GM23248 (cell line): ENCODE data around the gene S100A12. TPM values are rescaled to one million over a fixed set of nuclear protein-coding genes. Genes with fewer than 3 reads are reported as not detected.

Experiments used
- DNase-seq: peaks from one replicate; pipeline ENCODE4 v3.0.0-alpha.2; 2015
- H2AFZ ChIP-seq: fragments of 200-600 bp; sonication (generic); 2 replicates; pipeline ENCODE4 v1.6.1; 2016; ENCODE audit warnings: antibody characterized with exemption
- H3F3A ChIP-seq: fragments of 200-600 bp; sonication (generic); 2 replicates; pipeline ENCODE4 v1.6.1; 2016; ENCODE audit warnings: mild to moderate bottlenecking, antibody characterized with exemption, mixed run types; ENCODE audit not compliant: insufficient read depth
- H3K27ac ChIP-seq: fragments of 200-600 bp; sonication (generic); 2 replicates; pipeline ENCODE4 v1.5.1; 2016; ENCODE audit warnings: mild to moderate bottlenecking
- H3K27me3 ChIP-seq: fragments of 200-600 bp; sonication (generic); replicated peaks from 2 replicates; pipeline ENCODE4 v1.6.1; 2016; ENCODE audit warnings: mild to moderate bottlenecking; ENCODE audit not compliant: insufficient read depth
- H3K36me3 ChIP-seq: fragments of 200-600 bp; sonication (generic); 2 replicates; pipeline ENCODE4 v1.6.1; 2016; ENCODE audit warnings: low read depth, mild to moderate bottlenecking
- H3K4me1 ChIP-seq: fragments of 200-600 bp; sonication (generic); 2 replicates; pipeline ENCODE4 v1.6.1; 2016; ENCODE audit warnings: mild to moderate bottlenecking; ENCODE audit not compliant: insufficient read depth
- H3K4me2 ChIP-seq: fragments of 200-600 bp; sonication (generic); one replicate; pipeline ENCODE4 v1.6.1; 2016; ENCODE audit warnings: mild to moderate bottlenecking; ENCODE audit not compliant: unreplicated experiment
- H3K4me3 ChIP-seq: fragments of 200-600 bp; sonication (generic); 2 replicates; pipeline ENCODE4 v1.5.1; 2016; ENCODE audit warnings: mild to moderate bottlenecking
- H3K79me2 ChIP-seq: fragments of 200-600 bp; sonication (generic); 2 replicates; pipeline ENCODE4 v1.6.1; 2016; ENCODE audit warnings: mild to moderate bottlenecking; ENCODE audit not compliant: insufficient read depth
- H3K9ac ChIP-seq: fragments of 200-600 bp; sonication (generic); 2 replicates; pipeline ENCODE4 v1.6.1; 2016; ENCODE audit warnings: mild to moderate bottlenecking
- H3K9me2 ChIP-seq: fragments of 200-600 bp; sonication (generic); 2 replicates; pipeline ENCODE4 v1.6.1; 2016; ENCODE audit warnings: mixed run types, mild to moderate bottlenecking, moderate library complexity; ENCODE audit not compliant: insufficient read depth
- H3K9me3 ChIP-seq: fragments of 200-600 bp; sonication (generic); one replicate; pipeline ENCODE4 v1.6.1; 2017; ENCODE audit warnings: low read depth
- H4K20me1 ChIP-seq: fragments of 200-600 bp; sonication (generic); 2 replicates; pipeline ENCODE4 v1.6.0; 2016; ENCODE audit not compliant: insufficient read depth
- EZH2 ChIP-seq: fragments of 200-600 bp; sonication (generic); IDR thresholded peaks from 2 replicates; pipeline ENCODE4 v1.6.1; 2018; ENCODE audit warnings: antibody characterized with exemption, mild to moderate bottlenecking; ENCODE audit not compliant: insufficient read depth, poor library complexity, severe bottlenecking
- EZH2phosphoT487 ChIP-seq: fragments of 200-600 bp; sonication (generic); IDR thresholded peaks from 2 replicates; pipeline ENCODE4 v1.6.1; 2018; ENCODE audit warnings: antibody characterized with exemption, moderate library complexity, mild to moderate bottlenecking, low read depth; ENCODE audit not compliant: insufficient read depth
- WGBS, 2 experiments: methylation state at CpG; one replicate each; pipeline ENCODE4 v1.1.6; 2015 to 2017; ENCODE audit warnings: low lambda C conversion rate in 2 of 2, low coverage in 1 of 2; ENCODE audit errors: missing lambda C conversion rate in 2 of 2; 5-methylcytosine and 5-hydroxymethylcytosine counted together
- in situ Hi-C: fragments of 300-500 bp; cut with MboI; formaldehyde crosslinking; loops from 2 replicates; pipeline ENCODE4 v1.15.0; 2020
- polyA plus RNA-seq: library from polyadenylated mRNA; unstranded; fragments of >200 nt; fragmentation: Nextera tagmentation; extraction: Ambion mirVana; gene quantifications from 2 replicates; pipeline ENCODE4 v1.2.1, GENCODE V29; 2016
- total RNA-seq: library from RNA; depleted of rRNA; stranded (reverse); fragments of >200 nt; shearing (Covaris generic); gene quantifications from 2 replicates; pipeline ENCODE4 v1.2.3, GENCODE V29; 2014

S100A12 gene
- total and polyA plus RNA-seq, 2 experiments from 2014 or later = not detected

DNA sequence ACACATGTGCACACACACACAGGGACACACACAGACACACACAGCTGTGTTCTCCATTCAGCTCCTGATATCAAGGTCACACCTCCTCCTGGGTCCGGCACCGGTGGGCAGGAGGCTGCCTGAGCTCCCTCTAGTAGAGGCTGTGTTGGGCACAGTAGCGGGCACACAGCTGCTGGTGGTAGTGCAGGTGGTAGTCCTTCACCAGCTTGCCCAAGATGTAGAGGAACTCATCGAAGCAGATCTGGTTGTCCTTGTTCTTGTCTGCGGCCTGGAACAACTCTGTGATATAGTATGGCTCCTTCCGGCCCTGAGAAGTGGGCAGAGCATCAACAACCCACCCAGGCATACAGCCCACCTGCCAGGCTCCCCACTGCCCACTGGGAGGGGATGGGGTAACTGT, 21.0 kb upstream of the S100A12 start:
- no peak for DNase-seq
- H3K27ac ChIP-seq = no peak overlapping the region
- H4K20me1 ChIP-seq = no peaks in the 10 kb centered on the region
- H3K9me3 ChIP-seq = no peaks in the 10 kb centered on the region
- no peak overlapping the region for H3K4me2 ChIP-seq
- no peaks in the 10 kb centered on the region for H3F3A ChIP-seq
- peaks cover 17% of the 10 kb centered on the region for H3K27me3 ChIP-seq
- no peaks in the 10 kb centered on the region for H3K79me2 ChIP-seq
- H3K36me3 ChIP-seq = no peaks in the 10 kb centered on the region
- H3K4me3 ChIP-seq = no peak overlapping the region
- no peaks in the 10 kb centered on the region for H3K9me2 ChIP-seq
- H3K4me1 ChIP-seq = no peaks in the 10 kb centered on the region
- H2AFZ ChIP-seq = no peak overlapping the region
- no peak overlapping the region for H3K9ac ChIP-seq
- WGBS, 2 experiments = 42 to 53% methylated on average over 6 of the region's 6 CpGs
- TF ChIP-seq EZH2 (no peak), EZH2phosphoT487 (no peak)
- in situ Hi-C loops = no loop called here

DNA sequence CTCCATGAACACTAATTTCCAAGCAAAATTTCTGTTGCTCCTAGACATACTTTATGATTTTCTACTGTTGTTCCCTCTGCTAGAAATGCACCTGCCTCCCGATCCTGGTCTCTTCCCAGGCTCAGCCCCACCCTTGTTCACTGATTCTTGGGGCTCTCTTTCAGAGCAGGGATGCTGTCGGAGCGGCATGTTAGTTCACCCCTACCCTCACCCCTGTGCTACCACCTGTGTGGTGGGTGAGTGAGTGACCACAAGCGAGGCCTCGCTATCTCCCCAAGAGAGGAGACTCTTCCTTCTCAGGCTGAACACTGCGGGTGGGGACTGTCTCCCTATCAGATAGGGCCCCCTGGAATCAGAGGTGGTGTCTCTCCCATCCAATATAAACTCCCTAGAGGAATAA, 20.4 kb upstream of the S100A12 start:
- WGBS, 2 experiments = 56 to 67% methylated on average over 6 of the region's 6 CpGs
- DNase-seq = no peak
- Histone ChIP-seq H3K9ac (no peak overlapping the region), H3K4me3 (no peak overlapping the region), H2AFZ (no peak overlapping the region), H4K20me1 (no peaks in the 10 kb centered on the region), H3K79me2 (no peaks in the 10 kb centered on the region), H3K9me3 (no peaks in the 10 kb centered on the region), H3K9me2 (no peaks in the 10 kb centered on the region), H3K36me3 (no peaks in the 10 kb centered on the region), H3K4me2 (no peak overlapping the region), H3K4me1 (no peaks in the 10 kb centered on the region), H3K27ac (no peak overlapping the region), H3F3A (no peaks in the 10 kb centered on the region), H3K27me3 (peaks cover 23% of the 10 kb centered on the region)
- TF ChIP-seq EZH2 (no peak), EZH2phosphoT487 (no peak)
- in situ Hi-C loops = no loop called here

DNA sequence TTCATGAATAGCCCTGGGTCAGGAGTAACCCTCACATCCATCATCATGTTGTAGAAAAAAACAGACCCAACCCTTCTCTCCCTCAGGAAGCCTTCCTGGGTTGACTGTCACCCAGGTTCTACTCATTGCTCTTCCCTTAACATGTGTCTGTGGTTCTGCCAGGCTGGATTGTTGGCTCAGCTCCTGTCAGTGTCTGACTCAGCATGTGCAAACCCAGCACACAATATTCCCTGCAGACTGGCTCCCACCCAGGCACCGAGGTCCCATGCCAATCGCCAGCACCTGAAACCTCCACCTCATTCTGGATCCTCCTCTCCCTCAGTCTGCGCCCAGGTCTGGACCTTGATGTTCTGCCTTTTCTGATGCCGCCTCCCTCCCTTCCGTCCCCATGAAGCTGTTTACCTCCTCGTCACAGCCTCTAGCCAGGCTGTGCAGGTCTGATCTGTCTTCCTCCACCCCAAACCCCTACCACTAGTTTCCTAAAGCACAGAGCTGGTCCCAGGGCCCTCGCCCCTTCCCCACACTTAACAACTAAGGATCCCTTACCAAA, 19.8 kb upstream of the S100A12 start:
- Histone ChIP-seq H3F3A (no peaks in the 10 kb centered on the region), H3K9me3 (no peaks in the 10 kb centered on the region), H3K9me2 (no peaks in the 10 kb centered on the region), H3K4me1 (no peaks in the 10 kb centered on the region), H3K4me3 (no peak overlapping the region), H3K36me3 (no peaks in the 10 kb centered on the region), H3K27ac (no peak overlapping the region), H3K9ac (no peak overlapping the region), H3K79me2 (no peaks in the 10 kb centered on the region), H4K20me1 (no peaks in the 10 kb centered on the region), H2AFZ (no peak overlapping the region), H3K27me3 (peaks cover 23% of the 10 kb centered on the region), H3K4me2 (no peak overlapping the region)
- TF ChIP-seq EZH2 = no peak
- TF ChIP-seq EZH2phosphoT487 = no peak
- 55 to 67% methylated on average over 7 of the region's 7 CpGs for WGBS, 2 experiments
- DNase-seq = peak; percentile 37
- in situ Hi-C loops = no loop called here

DNA sequence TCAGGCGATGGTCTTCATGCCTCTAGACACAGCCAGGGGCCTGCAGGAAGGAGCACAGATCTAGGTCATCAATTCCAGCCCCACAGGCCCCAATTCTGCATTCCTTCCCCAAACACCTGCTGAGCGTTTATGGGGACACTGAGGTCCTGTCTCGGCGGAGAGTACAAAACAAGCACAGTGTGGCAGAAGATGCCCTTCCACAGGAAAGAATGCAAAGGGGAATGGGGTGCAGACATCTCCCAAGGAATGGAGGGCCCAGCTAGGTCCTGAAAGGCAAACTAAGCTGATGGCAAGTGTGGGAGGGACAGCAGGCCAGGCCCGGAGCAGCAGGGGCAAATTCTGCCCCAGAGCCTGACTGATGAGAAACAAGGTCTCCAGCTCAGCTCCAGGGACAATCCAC, 19.0 kb upstream of the S100A12 start:
- no peaks in the 10 kb centered on the region for H3K36me3 ChIP-seq
- H3K4me2 ChIP-seq = no peak overlapping the region
- in situ Hi-C loops = no loop called here
- H3K4me3 ChIP-seq = no peak overlapping the region
- no peaks in the 10 kb centered on the region for H3F3A ChIP-seq
- DNase-seq = no peak
- 55 to 56% methylated on average over 5 of the region's 5 CpGs for WGBS, 2 experiments
- H3K79me2 ChIP-seq = no peaks in the 10 kb centered on the region
- H3K9me2 ChIP-seq = no peaks in the 10 kb centered on the region
- no peak overlapping the region for H3K27ac ChIP-seq
- H3K9ac ChIP-seq = no peak overlapping the region
- H3K27me3 ChIP-seq = peaks cover 24% of the 10 kb centered on the region
- H3K4me1 ChIP-seq = no peaks in the 10 kb centered on the region
- TF ChIP-seq EZH2 (no peak), EZH2phosphoT487 (no peak)
- no peak overlapping the region for H2AFZ ChIP-seq
- H4K20me1 ChIP-seq = no peaks in the 10 kb centered on the region
- no peaks in the 10 kb centered on the region for H3K9me3 ChIP-seq

DNA sequence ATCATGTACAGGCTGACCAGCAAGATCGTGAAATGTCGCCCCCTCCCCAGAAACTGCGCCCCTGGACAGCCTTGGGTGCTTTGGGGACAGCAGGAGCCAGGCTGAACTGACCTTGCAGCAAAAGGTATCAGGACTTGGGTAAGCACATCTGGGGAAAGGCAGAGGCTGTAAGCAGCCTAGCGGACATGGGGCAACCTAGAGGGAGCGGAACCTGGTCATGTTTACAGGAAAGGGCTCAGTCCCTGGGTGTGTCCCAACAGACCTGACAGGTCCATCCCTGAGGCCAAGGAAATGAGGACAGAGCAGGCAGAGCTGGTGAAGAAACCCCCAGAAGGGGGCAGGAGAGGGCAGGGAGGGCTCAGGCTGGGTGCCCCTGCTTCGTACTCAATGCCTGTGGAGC, 18.5 kb upstream of the S100A12 start:
- in situ Hi-C loops = no loop called here

More for the DNA sequence above, 18.5 kb upstream of the S100A12 start:
- Histone ChIP-seq H3F3A (no peaks in the 10 kb centered on the region), H3K9me3 (no peaks in the 10 kb centered on the region), H3K27ac (no peak overlapping the region), H3K9ac (no peak overlapping the region), H3K27me3 (peaks cover 24% of the 10 kb centered on the region), H3K4me2 (no peak overlapping the region), H3K4me1 (no peaks in the 10 kb centered on the region), H3K9me2 (no peaks in the 10 kb centered on the region), H3K79me2 (no peaks in the 10 kb centered on the region), H4K20me1 (no peaks in the 10 kb centered on the region), H3K36me3 (no peaks in the 10 kb centered on the region), H3K4me3 (no peak overlapping the region), H2AFZ (no peak overlapping the region)
- TF ChIP-seq EZH2phosphoT487 (no peak), EZH2 (no peak)
- WGBS, 2 experiments = 59 to 65% methylated on average over 6 of the region's 6 CpGs
- DNase-seq = no peak
